Endothelial cell of umbilical vein (primary cell): ENCODE data around the gene UNC5B. TPM values are rescaled to one million over a fixed set of nuclear protein-coding genes. Genes with fewer than 3 reads are reported as not detected.

Experiments used
- BruUV-seq: library from RNA; stranded (reverse); fragments of 400-500 nt; replicated peaks from 2 replicates; lab custom pipeline; 2021; lab: Mats Ljungman, UMichigan
- CTCF ChIA-PET: fragments of 300-600, 350-600 bp; sonication (Branson Sonifier 250); formaldehyde crosslinking; loops from one replicate; lab custom pipeline; 2021; ENCODE audit warnings: antibody characterized with exemption, inconsistent platforms; lab: Charles Lee
- POLR2A ChIA-PET: fragments of 300-600, 350-600 bp; sonication (Branson Sonifier 250); formaldehyde crosslinking; loops from one replicate; lab custom pipeline; 2021; ENCODE audit warnings: antibody characterized with exemption, inconsistent platforms; lab: Charles Lee
- DNase-seq: peaks from one replicate; pipeline ENCODE4 v3.0.0-alpha.2; 2011; ENCODE audit warnings: low read depth, low spot score
- FAIRE-seq: peaks from 2 replicates; lab custom pipeline; 2011; peaks lifted over from hg19 to GRCh38; lab: Jason Lieb, UNC
- H2AFZ ChIP-seq: 2 replicates; pipeline ENCODE4 v1.6.0; 2012; ENCODE audit warnings: low read depth, low read length, control low read depth, inconsistent platforms
- H3K27ac ChIP-seq: 2 replicates; pipeline ENCODE4 v1.5.1; 2011; ENCODE audit warnings: low read depth, mild to moderate bottlenecking, control low read depth, low read length, moderate library complexity; ENCODE audit not compliant: insufficient read depth
- H3K27me3 ChIP-seq, 2 experiments: 2 replicates each; pipeline versions ENCODE4 v1.6.0 to v1.6.1; 2011; ENCODE audit warnings: low read length in 2 of 2, mixed read lengths in 1 of 2; ENCODE audit not compliant: control insufficient read depth in 2 of 2, insufficient read depth in 2 of 2
- H3K36me3 ChIP-seq, 2 experiments: 2 replicates in 1 of 2; 3 replicates in 1 of 2; pipeline ENCODE4 v1.5.1; 2011; ENCODE audit warnings: low read length in 2 of 2, mild to moderate bottlenecking in 1 of 2, moderate library complexity in 1 of 2; ENCODE audit not compliant: control insufficient read depth in 2 of 2, insufficient read depth in 2 of 2; ENCODE audit errors: extremely low read depth in 1 of 2
- H3K4me1 ChIP-seq: 3 replicates; pipeline ENCODE4 v1.5.1; 2011; ENCODE audit warnings: mild to moderate bottlenecking, low read length; ENCODE audit not compliant: control insufficient read depth, insufficient read depth; ENCODE audit errors: extremely low read depth
- H3K4me2 ChIP-seq: 2 replicates; pipeline ENCODE4 v1.6.1; 2011; ENCODE audit warnings: low read length, control low read depth, mixed read lengths; ENCODE audit not compliant: insufficient read depth
- H3K4me3 ChIP-seq, 3 experiments: fragments of 200-600 bp in 1 of 3; sonication (generic), shearing (Covaris generic) in 1 of 3; replicated peaks in 1 of 3; 2 replicates each; pipeline ENCODE4 v1.5.1; 2011 to 2016; ENCODE audit warnings: control low read depth in 3 of 3, low read length in 3 of 3, mild to moderate bottlenecking in 2 of 3, inconsistent platforms in 1 of 3, low read depth in 1 of 3, moderate library complexity in 1 of 3; ENCODE audit not compliant: insufficient read depth in 1 of 3
- H3K79me2 ChIP-seq: 2 replicates; pipeline ENCODE4 v1.6.0; 2012; ENCODE audit warnings: low read length, inconsistent platforms; ENCODE audit not compliant: control insufficient read depth, insufficient read depth
- H3K9ac ChIP-seq: replicated peaks from 2 replicates; pipeline ENCODE3; 2011; ENCODE audit warnings: low read length, control low read depth; ENCODE audit not compliant: insufficient read depth; ENCODE audit errors: extremely low read depth
- H3K9me1 ChIP-seq: replicated peaks from 3 replicates; pipeline ENCODE4 v1.6.0; 2011; ENCODE audit warnings: mild to moderate bottlenecking, low read length; ENCODE audit not compliant: control insufficient read depth, insufficient read depth; ENCODE audit errors: extremely low read depth
- H3K9me3 ChIP-seq: replicated peaks from 2 replicates; pipeline ENCODE4 v1.5.1; 2012; ENCODE audit warnings: low read length, inconsistent platforms; ENCODE audit not compliant: control insufficient read depth, insufficient read depth
- H4K20me1 ChIP-seq: replicated peaks from 2 replicates; pipeline ENCODE3; 2011; ENCODE audit warnings: mild to moderate bottlenecking, low read length; ENCODE audit not compliant: control insufficient read depth, insufficient read depth; ENCODE audit errors: extremely low read depth
- EZH2 ChIP-seq: IDR thresholded peaks from 2 replicates; pipeline ENCODE4 v1.6.1; 2012; ENCODE audit warnings: borderline replicate concordance, low read depth, mild to moderate bottlenecking, moderate library complexity, low read length, inconsistent platforms; ENCODE audit not compliant: severe bottlenecking
- FOS ChIP-seq: IDR thresholded peaks from 2 replicates; pipeline ENCODE4 v1.6.1; 2011; ENCODE audit warnings: mild to moderate bottlenecking, low read length, moderate library complexity, borderline replicate concordance; ENCODE audit not compliant: insufficient read depth
- GATA2 ChIP-seq: IDR thresholded peaks from 2 replicates; pipeline ENCODE4 v1.7.0; 2011; ENCODE audit warnings: low read depth, mild to moderate bottlenecking, moderate library complexity, mixed read lengths, low read length; ENCODE audit not compliant: insufficient read length, insufficient read depth
- JUN ChIP-seq: IDR thresholded peaks from 2 replicates; pipeline ENCODE4 v1.6.1; 2011; ENCODE audit warnings: borderline replicate concordance, low read depth; ENCODE audit not compliant: insufficient read length, insufficient read depth
- MAX ChIP-seq: IDR thresholded peaks from 2 replicates; pipeline ENCODE4 v1.6.1; 2011; ENCODE audit not compliant: insufficient read depth, insufficient read length
- MYC ChIP-seq: IDR thresholded peaks from one replicate; pipeline ENCODE4 v1.6.1; 2011; ENCODE audit warnings: mild to moderate bottlenecking, low read depth, low read length
- POLR2A ChIP-seq: IDR thresholded peaks from 2 replicates; pipeline ENCODE4 v1.6.1; 2012; ENCODE audit warnings: low read depth, mild to moderate bottlenecking, control low read depth, low read length
- POLR2AphosphoS5 ChIP-seq: IDR thresholded peaks from 2 replicates; pipeline ENCODE4 v1.6.1; 2012; ENCODE audit warnings: low read depth, mild to moderate bottlenecking, control low read depth, low read length, moderate library complexity; ENCODE audit not compliant: insufficient read depth
- dilution Hi-C: fragments of 300-500 bp; cut with MboI; formaldehyde crosslinking; loops from one replicate; pipeline ENCODE4 v1.15.0; 2019; ENCODE audit warnings: low sequenced_read_pairs; ENCODE audit not compliant: extremely low pct_ligation_motif_present
- intact Hi-C: fragments of 100-400 bp; cut with micrococcal nuclease; formaldehyde crosslinking; loops from one replicate; pipeline ENCODE4 v1.10.0; 2022
- polyA plus RNA-seq, 4 experiments: library from polyadenylated mRNA; depleted of rRNA in 3 of 4; stranded (reverse) in 3 of 4; unstranded in 1 of 4; fragments of >200 nt; gene quantifications; 2 replicates each; pipeline versions ENCODE4 v1.2.1 to v1.2.3, GENCODE V29; 2011 to 2012; ENCODE audit warnings: missing spikeins in 1 of 4
- total RNA-seq: library from RNA; stranded (reverse); gene quantifications from 2 replicates; pipeline ENCODE4 v1.2.3, GENCODE V29; 2021
- TF ChIP-seq, protein P1 (sequence below), 2 donors: IDR thresholded peaks; 1 replicate in 1 of 2; 2 replicates in 1 of 2; pipeline ENCODE4 v1.5.1; 2011; ENCODE audit warnings: low read length in 2 of 2, mild to moderate bottlenecking in 2 of 2, moderate library complexity in 2 of 2, control low read depth in 1 of 2, inconsistent platforms in 1 of 2, low read depth in 1 of 2; ENCODE audit not compliant: insufficient read depth in 1 of 2; ENCODE audit errors: extremely low read depth in 1 of 2

Gene UNC5B
- total and polyA plus RNA-seq, 2 donors (not counting 3 experiments of a cell fraction or from before 2014, with no cell fraction given): 0.39 to 2.5 TPM

- Histone ChIP-seq H3K4me3 (no peak overlapping the region), H3K36me3 (no peaks in the 10 kb centered on the region), H3K9me3 (no peaks in the 10 kb centered on the region), H3K9ac (no peak overlapping the region), H3K4me1 (peaks cover 3% of the 10 kb centered on the region), H3K4me2 (no peak overlapping the region), H2AFZ (no peak overlapping the region), H3K27me3 (peaks cover 0 to 3% of the 10 kb centered on the region in 2 experiments), H3K27ac (no peak overlapping the region), H4K20me1 (no peaks in the 10 kb centered on the region), H3K79me2 (no peaks in the 10 kb centered on the region), H3K9me1 (no peaks in the 10 kb centered on the region)
- FAIRE-seq (peak; percentile 64), DNase-seq (no peak)
- TF ChIP-seq EZH2 (no peak), GATA2 (peak; percentile 39)
- POLR2A ChIA-PET: no interaction called here
- CTCF ChIA-PET: interaction anchor here (0.6 to 2.4 kb wide), 9 partner anchors 9 to 362 kb away, joined by 3 to 7 read pairs (median 3); partner anchors contain the start of gene UNC5B
- dilution Hi-C loops (no loop called here), intact Hi-C loops (no loop called here)
- no TSS peak for BruUV-seq
Observed at GRCh38 chr10:71264345-71265200, 52.2 kb downstream of the UNC5B start.

DNA sequence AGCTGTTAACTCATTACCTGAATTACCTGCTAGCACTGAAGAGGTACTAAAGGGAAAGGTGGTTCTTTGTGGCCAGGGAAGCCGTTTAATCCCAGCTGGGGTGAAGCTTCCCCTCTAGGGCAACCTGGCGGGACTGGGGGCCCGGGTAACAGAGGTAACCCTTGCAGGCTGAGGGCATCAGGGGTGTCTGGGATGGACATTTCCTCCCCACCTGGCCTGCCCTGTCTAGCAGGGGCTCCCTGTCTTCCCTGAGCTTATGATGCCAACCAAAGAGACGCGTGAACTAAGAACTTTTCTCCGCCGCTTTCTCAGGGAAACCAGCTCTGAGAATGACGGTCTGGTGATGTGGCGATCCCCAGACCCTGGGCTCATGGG is 52.8 kb downstream of the UNC5B start:
- Histone ChIP-seq H3K4me2 (no peak overlapping the region), H3K9me3 (no peaks in the 10 kb centered on the region), H3K27me3 (peaks cover 0 to 3% of the 10 kb centered on the region in 2 experiments), H4K20me1 (no peaks in the 10 kb centered on the region), H3K4me1 (peaks cover 3% of the 10 kb centered on the region), H3K4me3 (no peak overlapping the region), H3K79me2 (no peaks in the 10 kb centered on the region), H3K9me1 (no peaks in the 10 kb centered on the region), H3K36me3 (no peaks in the 10 kb centered on the region), H3K27ac (no peak overlapping the region), H2AFZ (no peak overlapping the region), H3K9ac (no peak overlapping the region)
- ChIA-PET CTCF (interaction anchor here (0.9 to 2.4 kb wide), 7 partner anchors 11 to 362 kb away, joined by 3 to 7 read pairs (median 3); partner anchors contain the start of gene UNC5B), POLR2A (no interaction called here)
- FAIRE-seq: no peak
- TF ChIP-seq JUN (no peak), FOS (no peak), POLR2A (no peak), EZH2 (no peak), POLR2AphosphoS5 (no peak), GATA2 (no peak), MAX (no peak), MYC (no peak)
- TF ChIP-seq, protein P1, sequence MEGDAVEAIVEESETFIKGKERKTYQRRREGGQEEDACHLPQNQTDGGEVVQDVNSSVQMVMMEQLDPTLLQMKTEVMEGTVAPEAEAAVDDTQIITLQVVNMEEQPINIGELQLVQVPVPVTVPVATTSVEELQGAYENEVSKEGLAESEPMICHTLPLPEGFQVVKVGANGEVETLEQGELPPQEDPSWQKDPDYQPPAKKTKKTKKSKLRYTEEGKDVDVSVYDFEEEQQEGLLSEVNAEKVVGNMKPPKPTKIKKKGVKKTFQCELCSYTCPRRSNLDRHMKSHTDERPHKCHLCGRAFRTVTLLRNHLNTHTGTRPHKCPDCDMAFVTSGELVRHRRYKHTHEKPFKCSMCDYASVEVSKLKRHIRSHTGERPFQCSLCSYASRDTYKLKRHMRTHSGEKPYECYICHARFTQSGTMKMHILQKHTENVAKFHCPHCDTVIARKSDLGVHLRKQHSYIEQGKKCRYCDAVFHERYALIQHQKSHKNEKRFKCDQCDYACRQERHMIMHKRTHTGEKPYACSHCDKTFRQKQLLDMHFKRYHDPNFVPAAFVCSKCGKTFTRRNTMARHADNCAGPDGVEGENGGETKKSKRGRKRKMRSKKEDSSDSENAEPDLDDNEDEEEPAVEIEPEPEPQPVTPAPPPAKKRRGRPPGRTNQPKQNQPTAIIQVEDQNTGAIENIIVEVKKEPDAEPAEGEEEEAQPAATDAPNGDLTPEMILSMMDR (IDR thresholded peaks at IDR 0.05; ENCODE audit: extremely low read depth in 1 of 2, insufficient read depth in 1 of 2, low read depth in 1 of 2, low read length in 2 of 2): no peak
- BruUV-seq: no TSS peak
- no peak for DNase-seq
- intact Hi-C loops: no loop called here
- dilution Hi-C loops: no loop called here
